ENCODE measurements around the gene FKBP4.

DNA sequence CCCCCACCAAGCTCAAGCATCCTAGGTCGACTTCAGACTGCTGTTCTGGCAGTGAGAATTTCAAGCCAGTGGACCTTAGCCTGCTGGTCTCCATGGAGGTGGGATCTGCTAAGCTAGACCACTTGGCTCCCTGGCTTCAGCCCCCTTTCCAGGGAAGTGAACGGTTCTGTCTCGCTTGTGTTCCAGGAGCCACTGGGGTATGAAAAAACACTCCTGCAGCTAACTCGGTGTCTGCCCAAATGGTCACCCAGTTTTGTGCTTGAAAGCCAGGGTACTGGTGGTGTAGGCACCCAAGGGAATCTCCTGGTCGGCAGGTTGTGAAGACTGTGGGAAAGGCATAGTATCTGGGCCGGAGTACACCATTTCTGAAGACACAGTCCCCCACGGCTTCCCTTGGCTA is 44.6 kb upstream of the FKBP4 start:
- TF ChIP-seq, protein P1, sequence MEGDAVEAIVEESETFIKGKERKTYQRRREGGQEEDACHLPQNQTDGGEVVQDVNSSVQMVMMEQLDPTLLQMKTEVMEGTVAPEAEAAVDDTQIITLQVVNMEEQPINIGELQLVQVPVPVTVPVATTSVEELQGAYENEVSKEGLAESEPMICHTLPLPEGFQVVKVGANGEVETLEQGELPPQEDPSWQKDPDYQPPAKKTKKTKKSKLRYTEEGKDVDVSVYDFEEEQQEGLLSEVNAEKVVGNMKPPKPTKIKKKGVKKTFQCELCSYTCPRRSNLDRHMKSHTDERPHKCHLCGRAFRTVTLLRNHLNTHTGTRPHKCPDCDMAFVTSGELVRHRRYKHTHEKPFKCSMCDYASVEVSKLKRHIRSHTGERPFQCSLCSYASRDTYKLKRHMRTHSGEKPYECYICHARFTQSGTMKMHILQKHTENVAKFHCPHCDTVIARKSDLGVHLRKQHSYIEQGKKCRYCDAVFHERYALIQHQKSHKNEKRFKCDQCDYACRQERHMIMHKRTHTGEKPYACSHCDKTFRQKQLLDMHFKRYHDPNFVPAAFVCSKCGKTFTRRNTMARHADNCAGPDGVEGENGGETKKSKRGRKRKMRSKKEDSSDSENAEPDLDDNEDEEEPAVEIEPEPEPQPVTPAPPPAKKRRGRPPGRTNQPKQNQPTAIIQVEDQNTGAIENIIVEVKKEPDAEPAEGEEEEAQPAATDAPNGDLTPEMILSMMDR (IDR thresholded peaks at IDR 0.05; ENCODE audit: low read depth, low read length, poor library complexity, severe bottlenecking), result no peak
- no peak for TF ChIP-seq EZH2phosphoT487 (IDR thresholded peaks at IDR 0.05; ENCODE audit: borderline replicate concordance, low read length)

Measured in DOHH2 (cell line).